ENCODE data around the gene FREM2.

DNA sequence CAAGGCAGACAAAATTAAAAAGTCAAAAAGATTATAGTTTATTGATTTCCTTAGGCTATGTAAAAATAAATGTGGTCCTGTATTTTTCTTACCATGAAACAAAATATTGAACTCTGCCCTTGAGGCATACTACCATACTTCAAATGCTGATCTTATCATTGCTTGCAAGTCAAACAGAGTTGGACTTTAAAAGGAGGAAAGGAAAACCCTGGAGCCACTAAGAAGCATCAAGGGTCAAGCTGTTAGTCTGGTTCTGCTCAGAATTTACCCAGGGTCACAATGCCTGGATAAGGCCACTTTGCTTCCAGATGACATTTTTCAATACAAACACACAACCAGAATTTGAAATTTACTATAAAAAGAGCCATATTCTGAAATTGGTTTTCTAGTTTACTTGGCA, 2.2 kb upstream of the FREM2 start:
- TF ChIP-seq, protein P1, sequence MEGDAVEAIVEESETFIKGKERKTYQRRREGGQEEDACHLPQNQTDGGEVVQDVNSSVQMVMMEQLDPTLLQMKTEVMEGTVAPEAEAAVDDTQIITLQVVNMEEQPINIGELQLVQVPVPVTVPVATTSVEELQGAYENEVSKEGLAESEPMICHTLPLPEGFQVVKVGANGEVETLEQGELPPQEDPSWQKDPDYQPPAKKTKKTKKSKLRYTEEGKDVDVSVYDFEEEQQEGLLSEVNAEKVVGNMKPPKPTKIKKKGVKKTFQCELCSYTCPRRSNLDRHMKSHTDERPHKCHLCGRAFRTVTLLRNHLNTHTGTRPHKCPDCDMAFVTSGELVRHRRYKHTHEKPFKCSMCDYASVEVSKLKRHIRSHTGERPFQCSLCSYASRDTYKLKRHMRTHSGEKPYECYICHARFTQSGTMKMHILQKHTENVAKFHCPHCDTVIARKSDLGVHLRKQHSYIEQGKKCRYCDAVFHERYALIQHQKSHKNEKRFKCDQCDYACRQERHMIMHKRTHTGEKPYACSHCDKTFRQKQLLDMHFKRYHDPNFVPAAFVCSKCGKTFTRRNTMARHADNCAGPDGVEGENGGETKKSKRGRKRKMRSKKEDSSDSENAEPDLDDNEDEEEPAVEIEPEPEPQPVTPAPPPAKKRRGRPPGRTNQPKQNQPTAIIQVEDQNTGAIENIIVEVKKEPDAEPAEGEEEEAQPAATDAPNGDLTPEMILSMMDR (IDR thresholded peaks at IDR 0.05; ENCODE audit: insufficient read depth, low read depth, low read length), result no peak
- TF ChIP-seq EZH2 (IDR thresholded peaks at IDR 0.05; ENCODE audit: insufficient read depth, low read length), result no peak

Data from astrocyte (in vitro differentiated cells and primary cell).